Trophoblast cell (in vitro differentiated cells and primary cell): ENCODE data around the gene TCERG1L.

Experiments used
- DNase-seq, 2 donors: peaks; one replicate each; pipeline ENCODE4 v3.0.0-alpha.2; 2016
- H2AFZ ChIP-seq: 2 replicates; pipeline ENCODE4 v1.6.1; 2013; ENCODE audit warnings: low read length, moderate library complexity, mild to moderate bottlenecking; ENCODE audit not compliant: insufficient read depth, poor library complexity
- H2AK5ac ChIP-seq: 2 replicates; pipeline ENCODE4 v1.6.1; 2013; ENCODE audit warnings: mild to moderate bottlenecking, low read length
- H2BK120ac ChIP-seq: 2 replicates; pipeline ENCODE4 v1.6.1; 2013; ENCODE audit warnings: low read length, mild to moderate bottlenecking, moderate library complexity; ENCODE audit not compliant: insufficient read depth, poor library complexity
- H2BK12ac ChIP-seq: 2 replicates; pipeline ENCODE4 v1.6.1; 2013; ENCODE audit warnings: mild to moderate bottlenecking, low read length, moderate library complexity
- H2BK5ac ChIP-seq: 2 replicates; pipeline ENCODE4 v1.6.1; 2013; ENCODE audit warnings: low read length, low read depth, moderate library complexity, mild to moderate bottlenecking; ENCODE audit not compliant: poor library complexity
- H3K14ac ChIP-seq: 2 replicates; pipeline ENCODE4 v1.6.1; 2013; ENCODE audit warnings: mild to moderate bottlenecking, low read length
- H3K18ac ChIP-seq: 2 replicates; pipeline ENCODE4 v1.6.1; 2013; ENCODE audit warnings: mild to moderate bottlenecking, low read length
- H3K23ac ChIP-seq: 2 replicates; pipeline ENCODE4 v1.6.1; 2013; ENCODE audit warnings: low read length
- H3K27ac ChIP-seq: 2 replicates; pipeline ENCODE4 v1.5.1; 2013; ENCODE audit warnings: low read depth, mild to moderate bottlenecking, inconsistent platforms, low read length, moderate library complexity
- H3K27me3 ChIP-seq: 2 replicates; pipeline ENCODE4 v1.6.1; 2013; ENCODE audit warnings: inconsistent platforms, mild to moderate bottlenecking, low read length, moderate library complexity; ENCODE audit not compliant: insufficient read depth
- H3K36me3 ChIP-seq, 2 experiments: 1 replicate in 1 of 2; 2 replicates in 1 of 2; pipeline ENCODE4 v1.6.1; 2013; ENCODE audit warnings: low read length in 2 of 2, mild to moderate bottlenecking in 2 of 2, moderate library complexity in 1 of 2; ENCODE audit not compliant: insufficient read depth in 2 of 2, control insufficient read depth in 1 of 2
- H3K4ac ChIP-seq: 2 replicates; pipeline ENCODE4 v1.6.1; 2013; ENCODE audit warnings: low read depth, mild to moderate bottlenecking, low read length, moderate library complexity
- H3K4me1 ChIP-seq, 2 experiments: 1 replicate in 1 of 2; 2 replicates in 1 of 2; pipeline ENCODE4 v1.6.1; 2013; ENCODE audit warnings: low read length in 2 of 2, mild to moderate bottlenecking in 2 of 2, moderate library complexity in 1 of 2; ENCODE audit not compliant: insufficient read depth in 2 of 2, control insufficient read depth in 1 of 2
- H3K4me2 ChIP-seq: 2 replicates; pipeline ENCODE4 v1.6.1; 2013; ENCODE audit warnings: inconsistent platforms, mild to moderate bottlenecking, low read length, moderate library complexity
- H3K4me3 ChIP-seq: 2 replicates; pipeline ENCODE4 v1.5.1; 2013; ENCODE audit warnings: mild to moderate bottlenecking, low read depth, low read length, inconsistent platforms
- H3K79me1 ChIP-seq: one replicate; pipeline ENCODE4 v1.6.1; 2013; ENCODE audit warnings: low read length
- H3K79me2 ChIP-seq: 2 replicates; pipeline ENCODE4 v1.6.1; 2013; ENCODE audit warnings: low read length, mild to moderate bottlenecking; ENCODE audit not compliant: control insufficient read depth, insufficient read depth, poor library complexity
- H3K9ac ChIP-seq: 2 replicates; pipeline ENCODE4 v1.6.1; 2013; ENCODE audit warnings: mild to moderate bottlenecking, low read length
- H3K9me3 ChIP-seq: 2 replicates; pipeline ENCODE4 v1.6.1; 2013; ENCODE audit warnings: low read depth, mild to moderate bottlenecking, control low read depth, inconsistent platforms, low read length; ENCODE audit not compliant: insufficient read depth
- H4K12ac ChIP-seq: 2 replicates; pipeline ENCODE4 v1.6.1; 2013; ENCODE audit warnings: low read depth, mild to moderate bottlenecking, low read length, moderate library complexity
- H4K8ac ChIP-seq: 2 replicates; pipeline ENCODE4 v1.6.1; 2013; ENCODE audit warnings: low read depth, mild to moderate bottlenecking, low read length, moderate library complexity
- H4K91ac ChIP-seq: one replicate; pipeline ENCODE4 v1.6.1; 2013; ENCODE audit warnings: low read depth, mild to moderate bottlenecking, low read length, moderate library complexity
- WGBS: extraction: QIAGEN DNeasy Blood & Tissue Kit; methylation state at CpG from one replicate; pipeline ENCODE4 v1.1.7; 2013; ENCODE audit warnings: missing lambda C conversion rate; ENCODE audit not compliant: insufficient read length, insufficient coverage; ENCODE audit errors: extremely low coverage; 5-methylcytosine and 5-hydroxymethylcytosine counted together

The TCERG1L gene

GRCh38 chr10:131143425-131144165 lies 167.9 kb downstream of the TCERG1L start:
- no peak overlapping the region for H3K4me3 ChIP-seq
- H2BK12ac ChIP-seq, result no peak overlapping the region
- H3K14ac ChIP-seq, result no peak overlapping the region
- no peak overlapping the region for H2BK5ac ChIP-seq
- no peaks in the 10 kb centered on the region for H3K9me3 ChIP-seq
- H3K36me3 ChIP-seq, result no peaks in the 10 kb centered on the region
- H3K4me1 ChIP-seq, result no peaks in the 10 kb centered on the region
- H3K18ac ChIP-seq, result no peak overlapping the region
- H3K27ac ChIP-seq, result no peak overlapping the region
- H3K9ac ChIP-seq, result no peak overlapping the region
- H4K91ac ChIP-seq, result no peak overlapping the region
- WGBS, result no CpG with 5 or more reads among the region's 25 CpGs
- H2BK120ac ChIP-seq, result no peak overlapping the region
- H3K79me1 ChIP-seq, result no peaks in the 10 kb centered on the region
- H2AK5ac ChIP-seq, result no peak overlapping the region
- no peak overlapping the region for H3K4me2 ChIP-seq
- no peak overlapping the region for H3K4ac ChIP-seq
- no peak overlapping the region for H3K23ac ChIP-seq
- DNase-seq, result peak in 1 of 2 donors; percentile 71
- H4K12ac ChIP-seq, result no peak overlapping the region
- no peak overlapping the region for H4K8ac ChIP-seq
- H3K27me3 ChIP-seq, result no peaks in the 10 kb centered on the region
- no peaks in the 10 kb centered on the region for H3K79me2 ChIP-seq
- H2AFZ ChIP-seq, result no peak overlapping the region

- Histone ChIP-seq H2BK120ac (no peak overlapping the region), H3K4ac (no peak overlapping the region), H3K4me3 (no peak overlapping the region), H3K79me1 (no peaks in the 10 kb centered on the region), H3K4me1 (no peaks in the 10 kb centered on the region), H3K27me3 (no peaks in the 10 kb centered on the region), H3K4me2 (no peak overlapping the region), H4K8ac (no peak overlapping the region), H3K9ac (no peak overlapping the region), H2BK5ac (no peak overlapping the region), H4K91ac (peak overlapping the region; percentile 29), H2AFZ (no peak overlapping the region), H4K12ac (no peak overlapping the region), H3K36me3 (no peaks in the 10 kb centered on the region), H3K23ac (no peak overlapping the region), H2BK12ac (no peak overlapping the region), H3K14ac (no peak overlapping the region), H3K79me2 (no peaks in the 10 kb centered on the region), H3K27ac (no peak overlapping the region), H3K18ac (no peak overlapping the region), H2AK5ac (no peak overlapping the region), H3K9me3 (no peaks in the 10 kb centered on the region)
- no CpG with 5 or more reads among the region's 18 CpGs for WGBS
- DNase-seq, result no peak
Measured at GRCh38 chr10:131142517-131143380, 168.8 kb downstream of the TCERG1L start.

GRCh38 chr10:131141645-131142516 lies 169.6 kb downstream of the TCERG1L start:
- H2BK120ac ChIP-seq, result no peak overlapping the region
- no peaks in the 10 kb centered on the region for H3K4me1 ChIP-seq
- H3K79me2 ChIP-seq, result no peaks in the 10 kb centered on the region
- no peaks in the 10 kb centered on the region for H3K36me3 ChIP-seq
- no peak overlapping the region for H3K27ac ChIP-seq
- H4K91ac ChIP-seq, result no peak overlapping the region
- H3K4me3 ChIP-seq, result no peak overlapping the region
- no peak overlapping the region for H2BK5ac ChIP-seq
- no peak overlapping the region for H2BK12ac ChIP-seq
- H3K23ac ChIP-seq, result no peak overlapping the region
- H3K18ac ChIP-seq, result no peak overlapping the region
- H3K14ac ChIP-seq, result no peak overlapping the region
- H3K4ac ChIP-seq, result no peak overlapping the region
- no peak overlapping the region for H4K12ac ChIP-seq
- no peak overlapping the region for H3K4me2 ChIP-seq
- no peaks in the 10 kb centered on the region for H3K27me3 ChIP-seq
- no peak for DNase-seq
- H4K8ac ChIP-seq, result no peak overlapping the region
- no peak overlapping the region for H2AK5ac ChIP-seq
- WGBS, result no CpG with 5 or more reads among the region's 15 CpGs
- H3K9ac ChIP-seq, result no peak overlapping the region
- no peak overlapping the region for H2AFZ ChIP-seq
- no peaks in the 10 kb centered on the region for H3K9me3 ChIP-seq
- no peaks in the 10 kb centered on the region for H3K79me1 ChIP-seq

- Histone ChIP-seq H3K79me1 (no peaks in the 10 kb centered on the region), H3K36me3 (no peaks in the 10 kb centered on the region), H2AK5ac (no peak overlapping the region), H3K4me1 (no peaks in the 10 kb centered on the region), H3K18ac (no peak overlapping the region), H4K12ac (no peak overlapping the region), H3K4me2 (no peak overlapping the region), H3K4ac (no peak overlapping the region), H3K23ac (no peak overlapping the region), H4K91ac (no peak overlapping the region), H3K27me3 (no peaks in the 10 kb centered on the region), H2BK12ac (no peak overlapping the region), H4K8ac (no peak overlapping the region), H3K9ac (no peak overlapping the region), H3K27ac (no peak overlapping the region), H3K79me2 (no peaks in the 10 kb centered on the region), H3K9me3 (no peaks in the 10 kb centered on the region), H2BK120ac (no peak overlapping the region), H2BK5ac (no peak overlapping the region), H3K14ac (no peak overlapping the region), H3K4me3 (no peak overlapping the region), H2AFZ (no peak overlapping the region)
- no CpG with 5 or more reads among the region's 7 CpGs for WGBS
- DNase-seq, result no peak
Measured at GRCh38 chr10:131141207-131141606, 170.3 kb downstream of the TCERG1L start.
